IMR-90 (cell line): ENCODE measurements around the gene AICDA. TPM values are rescaled to one million over a fixed set of nuclear protein-coding genes. Genes with fewer than 3 reads are reported as not detected.

Experiments used
- ATAC-seq: fragments of 200-7000 bp; cut with Tn5 transposase; 2 replicates; pipeline ENCODE4 v1.9.1; 2020; ENCODE audit warnings: low read depth, mild to moderate bottlenecking, moderate library complexity
- BruUV-seq: library from RNA; stranded (reverse); fragments of 400-500 nt; replicated peaks from 2 replicates; lab custom pipeline; 2021; lab: Mats Ljungman, UMichigan
- CTCF ChIA-PET: fragments of 300-600 bp; formaldehyde crosslinking; extraction: SDS; loops from one replicate; lab custom pipeline; 2021; ENCODE audit warnings: antibody characterized with exemption; lab: Yijun Ruan, JAX
- POLR2A ChIA-PET: fragments of 300-600 bp; sonication (Branson Sonifier 250); formaldehyde crosslinking; loops from one replicate; lab custom pipeline; 2022; ENCODE audit warnings: antibody characterized with exemption; ENCODE audit not compliant: unreplicated experiment; lab: Charles Lee
- DNase-seq: peaks from one replicate; pipeline ENCODE4 v3.0.0; 2013
- H2AFZ ChIP-seq: replicated peaks from 2 replicates; pipeline ENCODE3; 2013; ENCODE audit warnings: low read length, mild to moderate bottlenecking; ENCODE audit not compliant: poor library complexity
- H2AK5ac ChIP-seq: 2 replicates; pipeline ENCODE4 v1.6.1; 2013; ENCODE audit warnings: low read depth, low read length, inconsistent platforms
- H2AK9ac ChIP-seq: replicated peaks from 2 replicates; pipeline ENCODE3; 2013; ENCODE audit warnings: mild to moderate bottlenecking, low read depth, low read length, moderate library complexity; ENCODE audit not compliant: poor library complexity
- H2BK120ac ChIP-seq: 2 replicates; pipeline ENCODE4 v1.6.1; 2013; ENCODE audit warnings: low read depth, low read length, inconsistent platforms
- H2BK15ac ChIP-seq: 3 replicates; pipeline ENCODE4 v1.6.1; 2013; ENCODE audit warnings: low read depth, low read length, inconsistent platforms
- H2BK20ac ChIP-seq: 2 replicates; pipeline ENCODE4 v1.6.1; 2013; ENCODE audit warnings: low read depth, mild to moderate bottlenecking, inconsistent platforms, low read length, moderate library complexity
- H2BK5ac ChIP-seq: 2 replicates; pipeline ENCODE4 v1.6.1; 2013; ENCODE audit warnings: mild to moderate bottlenecking, low read depth, low read length, inconsistent platforms; ENCODE audit not compliant: poor library complexity, severe bottlenecking
- H3K14ac ChIP-seq: replicated peaks from 2 replicates; pipeline ENCODE4 v1.6.1; 2013; ENCODE audit warnings: low read depth, low read length, inconsistent platforms
- H3K18ac ChIP-seq: 2 replicates; pipeline ENCODE4 v1.6.1; 2013; ENCODE audit warnings: low read depth, low read length, control low read depth
- H3K23ac ChIP-seq: 2 replicates; pipeline ENCODE4 v1.6.1; 2013; ENCODE audit warnings: low read depth, low read length, inconsistent platforms
- H3K27ac ChIP-seq: 2 replicates; pipeline ENCODE4 v1.5.1; 2013; ENCODE audit warnings: mild to moderate bottlenecking, control low read depth, low read length; ENCODE audit not compliant: insufficient read depth
- H3K27me3 ChIP-seq: 2 replicates; pipeline ENCODE4 v1.6.1; 2013; ENCODE audit warnings: low read length; ENCODE audit not compliant: control insufficient read depth, insufficient read depth
- H3K36me3 ChIP-seq: 2 replicates; pipeline ENCODE4 v1.6.1; 2013; ENCODE audit warnings: low read length, mixed read lengths; ENCODE audit not compliant: control insufficient read depth, insufficient read depth
- H3K4ac ChIP-seq: 2 replicates; pipeline ENCODE4 v1.6.1; 2013; ENCODE audit warnings: low read depth, low read length, inconsistent platforms
- H3K4me1 ChIP-seq: 2 replicates; pipeline ENCODE4 v1.6.1; 2013; ENCODE audit warnings: low read length, mixed read lengths; ENCODE audit not compliant: control insufficient read depth, insufficient read depth
- H3K4me2 ChIP-seq: 2 replicates; pipeline ENCODE4 v1.6.1; 2013; ENCODE audit warnings: low read depth, mild to moderate bottlenecking, control low read depth, low read length, moderate library complexity
- H3K4me3 ChIP-seq: 2 replicates; pipeline ENCODE4 v1.5.1; 2013; ENCODE audit warnings: low read depth, mild to moderate bottlenecking, control low read depth, low read length, moderate library complexity; ENCODE audit not compliant: insufficient read depth
- H3K56ac ChIP-seq: 2 replicates; pipeline ENCODE4 v1.6.1; 2013; ENCODE audit warnings: low read length, inconsistent platforms; ENCODE audit not compliant: insufficient read depth; ENCODE audit errors: extremely low read depth
- H3K79me1 ChIP-seq, 2 experiments: 2 replicates each; pipeline ENCODE4 v1.6.1; 2013; ENCODE audit warnings: low read length in 2 of 2, inconsistent platforms in 1 of 2, low read depth in 1 of 2
- H3K9ac ChIP-seq: 2 replicates; pipeline ENCODE4 v1.6.1; 2013; ENCODE audit warnings: low read depth, low read length, control low read depth
- H3K9me1 ChIP-seq: 2 replicates; pipeline ENCODE4 v1.6.1; 2013; ENCODE audit warnings: low read length, inconsistent platforms; ENCODE audit not compliant: insufficient read depth
- H3K9me3 ChIP-seq: 2 replicates; pipeline ENCODE4 v1.6.1; 2013; ENCODE audit warnings: low read length; ENCODE audit not compliant: control insufficient read depth, insufficient read depth
- H4K20me1 ChIP-seq: 2 replicates; pipeline ENCODE4 v1.6.1; 2013; ENCODE audit warnings: low read length, inconsistent platforms; ENCODE audit not compliant: insufficient read depth
- H4K5ac ChIP-seq: 2 replicates; pipeline ENCODE4 v1.6.1; 2013; ENCODE audit warnings: mild to moderate bottlenecking, low read depth, low read length, control low read depth
- H4K8ac ChIP-seq, 2 experiments: 2 replicates each; pipeline ENCODE4 v1.6.1; 2013; ENCODE audit warnings: low read depth in 2 of 2, low read length in 2 of 2, control low read depth in 1 of 2, inconsistent platforms in 1 of 2
- H4K91ac ChIP-seq: 2 replicates; pipeline ENCODE4 v1.6.1; 2013; ENCODE audit warnings: low read depth, low read length, inconsistent platforms; ENCODE audit not compliant: insufficient read depth
- BHLHE40 ChIP-seq: fragments of 150-350 bp; IDR thresholded peaks from 2 replicates; pipeline ENCODE4 v1.6.1; 2016; ENCODE audit warnings: mild to moderate bottlenecking, low read depth, low read length
- MAFK ChIP-seq: IDR thresholded peaks from 2 replicates; pipeline ENCODE4 v1.6.1; 2012; ENCODE audit warnings: low read depth, low read length, improper control_type of control experiment
- MAZ ChIP-seq: IDR thresholded peaks from 2 replicates; pipeline ENCODE4 v1.6.1; 2012; ENCODE audit warnings: low read depth, mild to moderate bottlenecking, low read length, improper control_type of control experiment, moderate library complexity, borderline replicate concordance
- RFX5 ChIP-seq: IDR thresholded peaks from 2 replicates; pipeline ENCODE4 v1.8.0; 2012; ENCODE audit warnings: low read depth, mild to moderate bottlenecking, low read length, moderate library complexity
- WGBS, 2 experiments: methylation state at CpG; one replicate each; pipeline versions ENCODE4 v1.1.5 to v1.1.7; 2013; ENCODE audit warnings: missing lambda C conversion rate in 2 of 2; ENCODE audit not compliant: insufficient read length in 1 of 2; ENCODE audit errors: extremely low coverage in 2 of 2; 5-methylcytosine and 5-hydroxymethylcytosine counted together
- dilution Hi-C: fragments of 300-500 bp; cut with HindIII; formaldehyde crosslinking; loops from one replicate; pipeline ENCODE4 v1.14.3; 2018; ENCODE audit warnings: low sequenced_read_pairs; ENCODE audit not compliant: unreplicated experiment
- in situ Hi-C: fragments of 300-500 bp; cut with MboI; formaldehyde crosslinking; loops from 3 replicates; pipeline ENCODE4 v1.14.3; 2019; ENCODE audit warnings: low sequenced_read_pairs, inconsistent platforms, mixed read lengths
- intact Hi-C: fragments of 100-400 bp; cut with micrococcal nuclease; formaldehyde crosslinking; loops from 2 replicates; pipeline ENCODE4 v1.10.0; 2022
- polyA plus RNA-seq, 3 experiments: library from polyadenylated mRNA; depleted of rRNA; stranded (reverse); fragments of >200 nt; gene quantifications; 2 replicates each; pipeline ENCODE4 v1.2.3, GENCODE V29; 2012; ENCODE audit warnings: low replicate concordance in 1 of 3
- total RNA-seq: library from RNA; depleted of rRNA; stranded (reverse); fragments of >200 nt; gene quantifications from 2 replicates; pipeline ENCODE4 v1.2.3, GENCODE V29; 2012

The AICDA gene
- total and polyA plus RNA-seq, 2 of the 4 experiments (the other 2 are of a cell fraction), result not detected

DNA sequence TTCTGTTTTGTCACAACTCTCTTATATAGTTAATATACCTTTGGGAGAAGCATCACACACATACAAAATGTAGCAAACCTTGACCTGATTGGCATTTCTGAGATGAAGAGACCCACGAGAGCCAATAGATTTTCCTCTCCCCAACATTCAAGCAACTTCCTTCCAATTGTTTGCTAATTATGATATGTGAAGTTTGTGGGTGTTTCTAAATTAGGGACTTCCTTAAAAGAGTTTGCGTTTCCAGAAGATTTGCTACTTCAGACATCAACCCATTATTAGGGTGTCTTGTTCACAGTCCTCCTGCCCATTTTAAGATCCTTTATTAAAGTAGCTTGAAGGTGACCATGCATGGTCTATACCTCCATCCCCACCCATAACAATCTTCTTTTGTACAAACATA is 9.4 kb downstream of the AICDA start:
- Histone ChIP-seq H3K27ac (no peak overlapping the region), H3K79me1 (no peaks in the 10 kb centered on the region), H3K9me1 (no peaks in the 10 kb centered on the region), H2BK15ac (no peak overlapping the region), H3K23ac (no peak overlapping the region), H4K5ac (no peak overlapping the region), H2AFZ (no peak overlapping the region), H3K56ac (no peak overlapping the region), H2AK9ac (no peak overlapping the region), H3K27me3 (no peaks in the 10 kb centered on the region), H4K8ac (no peak overlapping the region), H2BK120ac (no peak overlapping the region), H4K91ac (no peak overlapping the region), H2BK20ac (no peak overlapping the region), H3K9ac (no peak overlapping the region), H3K4me1 (no peaks in the 10 kb centered on the region), H3K14ac (no peak overlapping the region), H3K4me3 (no peak overlapping the region), H3K18ac (no peak overlapping the region), H3K9me3 (no peaks in the 10 kb centered on the region), H2AK5ac (no peak overlapping the region), H2BK5ac (no peak overlapping the region), H4K20me1 (no peaks in the 10 kb centered on the region), H3K4me2 (no peak overlapping the region), H3K4ac (no peak overlapping the region), H3K36me3 (no peaks in the 10 kb centered on the region)
- ATAC-seq (no peak), DNase-seq (no peak)
- no peak for TF ChIP-seq RFX5
- no peak for TF ChIP-seq BHLHE40
- TF ChIP-seq MAZ, result no peak
- TF ChIP-seq MAFK, result no peak
- WGBS, 2 experiments, result no CpG with 5 or more reads among the region's 2 CpGs
- no TSS peak for BruUV-seq
- ChIA-PET CTCF (no interaction called here), POLR2A (no interaction called here)
- in situ Hi-C loops, result no loop called here
- intact Hi-C loops, result no loop called here
- dilution Hi-C loops, result no loop called here
